PC-9 (cell line): ENCODE data around the gene CTNNA3. TPM values are rescaled to one million over a fixed set of nuclear protein-coding genes. Genes with fewer than 3 reads are reported as not detected.
"Not testable (repeated sequence)": the region's sequence is repeated elsewhere in the genome, so short reads cannot be mapped to it uniquely, and the experiment has no call there.

ENCODE experiments used
- BruUV-seq: library from RNA; stranded (reverse); fragments of 400-500 nt; replicated peaks from 2 replicates; lab custom pipeline; 2021; lab: Mats Ljungman, UMichigan
- CTCF ChIA-PET: fragments of 300-600 bp; sonication (Branson Sonifier 250); formaldehyde crosslinking; loops from one replicate; lab custom pipeline; 2022; ENCODE audit warnings: antibody characterized with exemption; lab: Charles Lee
- POLR2A ChIA-PET: fragments of 300-600 bp; sonication (Branson Sonifier 250); formaldehyde crosslinking; loops from one replicate; lab custom pipeline; 2022; ENCODE audit warnings: antibody characterized with exemption; ENCODE audit not compliant: unreplicated experiment; lab: Charles Lee
- DNase-seq, 2 experiments: peaks; one replicate each; pipeline versions ENCODE4 v3.0.0 to v3.0.0-alpha.2; 2015 to 2022; ENCODE audit warnings: mixed read lengths in 1 of 2
- H2AFZ ChIP-seq: fragments of 200-600 bp; sonication (generic); 2 replicates; pipeline ENCODE4 v1.8.1; 2017; ENCODE audit warnings: antibody characterized with exemption
- H3F3A ChIP-seq: fragments of 200-600 bp; sonication (generic); 2 replicates; pipeline ENCODE4 v1.8.1; 2017; ENCODE audit warnings: antibody characterized with exemption, mild to moderate bottlenecking, low read depth; ENCODE audit not compliant: insufficient read depth
- H3K27ac ChIP-seq: fragments of 200-600 bp; sonication (generic); 2 replicates; pipeline ENCODE4 v1.6.1; 2016; ENCODE audit warnings: mixed run types
- H3K27me3 ChIP-seq: fragments of 200-600 bp; sonication (generic); 2 replicates; pipeline ENCODE4 v1.6.1; 2016; ENCODE audit warnings: low read depth, mixed run types; ENCODE audit not compliant: insufficient read depth
- H3K36me3 ChIP-seq: fragments of 200-600 bp; sonication (generic); 2 replicates; pipeline ENCODE4 v1.6.1; 2016; ENCODE audit warnings: low read depth, mixed run types
- H3K4me1 ChIP-seq: fragments of 200-600 bp; sonication (generic); replicated peaks from 2 replicates; pipeline ENCODE4 v1.6.1; 2016; ENCODE audit warnings: mixed run types; ENCODE audit not compliant: insufficient read depth
- H3K4me2 ChIP-seq: fragments of 200-600 bp; sonication (generic); 2 replicates; pipeline ENCODE4 v1.6.1; 2017; ENCODE audit warnings: mixed run types
- H3K4me3 ChIP-seq: fragments of 200-600 bp; sonication (generic); 2 replicates; pipeline ENCODE4 v1.6.1; 2016; ENCODE audit warnings: mixed run types
- H3K79me2 ChIP-seq: fragments of 200-600 bp; sonication (generic); 2 replicates; pipeline ENCODE4 v1.6.1; 2017; ENCODE audit warnings: low read depth, mixed run types
- H3K9me2 ChIP-seq: fragments of 200-600 bp; sonication (generic); 2 replicates; pipeline ENCODE4 v1.8.1; 2017; ENCODE audit warnings: mild to moderate bottlenecking; ENCODE audit not compliant: insufficient read depth
- H3K9me3 ChIP-seq: fragments of 200-600 bp; sonication (generic); 2 replicates; pipeline ENCODE4 v1.8.1; 2016; ENCODE audit warnings: low read depth; ENCODE audit not compliant: insufficient read depth
- H4K20me1 ChIP-seq: fragments of 200-600 bp; sonication (generic); 2 replicates; pipeline ENCODE4 v1.8.1; 2017; ENCODE audit not compliant: insufficient read depth
- EZH2 ChIP-seq: fragments of 200-600 bp; sonication (generic); IDR thresholded peaks from 2 replicates; pipeline ENCODE4 v1.8.0; 2017; ENCODE audit warnings: antibody characterized with exemption, low read depth
- intact Hi-C: fragments of 100-400 bp; cut with micrococcal nuclease; formaldehyde crosslinking; loops from one replicate; pipeline ENCODE4 v1.10.0; 2022; ENCODE audit not compliant: unreplicated experiment
- total RNA-seq: library from RNA; stranded (reverse); gene quantifications from 2 replicates; pipeline ENCODE4 v1.2.3, GENCODE V29; 2021
- TF ChIP-seq, protein P1 (sequence below): fragments of 200-600 bp; sonication (generic); conservative IDR thresholded peaks from 2 replicates; pipeline ENCODE4 v1.6.1; 2017; ENCODE audit warnings: mixed run types, antibody characterized with exemption, mild to moderate bottlenecking, moderate library complexity

CTNNA3 gene
- total RNA-seq, 1 experiment from 2014 or later, result not detected

DNA sequence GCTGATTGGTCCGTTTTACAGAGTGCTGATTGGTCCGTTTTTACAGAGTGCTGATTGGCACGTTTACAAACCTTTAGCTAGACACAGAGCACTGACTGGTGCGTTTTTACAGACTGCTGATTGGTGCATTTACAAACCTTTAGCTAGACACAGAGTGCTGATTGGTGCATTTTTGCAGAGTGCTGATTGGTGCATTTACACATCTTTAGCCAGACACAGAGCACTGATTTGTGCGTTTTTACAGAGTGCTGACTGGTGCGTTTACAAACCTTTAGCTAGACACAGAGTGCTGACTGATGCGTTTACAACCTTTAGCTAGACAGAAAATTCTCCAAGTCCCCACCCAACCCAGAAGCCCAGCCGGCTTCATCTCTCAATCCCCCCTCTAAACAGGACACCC lies 11.9 kb downstream of the CTNNA3 start:
- H3K4me1 ChIP-seq, H2AFZ ChIP-seq, H3K4me2 ChIP-seq, H4K20me1 ChIP-seq, BruUV-seq, H3K9me2 ChIP-seq, H3K79me2 ChIP-seq, H3K36me3 ChIP-seq, H3K9me3 ChIP-seq, H3K4me3 ChIP-seq, H3K27ac ChIP-seq, CTCF ChIA-PET, intact Hi-C loops, DNase-seq, POLR2A ChIA-PET, H3F3A ChIP-seq: not testable (repeated sequence)
- peaks cover 11% of the 10 kb centered on the region; the same call in 1 of the 2 replicates for H3K27me3 ChIP-seq

DNA sequence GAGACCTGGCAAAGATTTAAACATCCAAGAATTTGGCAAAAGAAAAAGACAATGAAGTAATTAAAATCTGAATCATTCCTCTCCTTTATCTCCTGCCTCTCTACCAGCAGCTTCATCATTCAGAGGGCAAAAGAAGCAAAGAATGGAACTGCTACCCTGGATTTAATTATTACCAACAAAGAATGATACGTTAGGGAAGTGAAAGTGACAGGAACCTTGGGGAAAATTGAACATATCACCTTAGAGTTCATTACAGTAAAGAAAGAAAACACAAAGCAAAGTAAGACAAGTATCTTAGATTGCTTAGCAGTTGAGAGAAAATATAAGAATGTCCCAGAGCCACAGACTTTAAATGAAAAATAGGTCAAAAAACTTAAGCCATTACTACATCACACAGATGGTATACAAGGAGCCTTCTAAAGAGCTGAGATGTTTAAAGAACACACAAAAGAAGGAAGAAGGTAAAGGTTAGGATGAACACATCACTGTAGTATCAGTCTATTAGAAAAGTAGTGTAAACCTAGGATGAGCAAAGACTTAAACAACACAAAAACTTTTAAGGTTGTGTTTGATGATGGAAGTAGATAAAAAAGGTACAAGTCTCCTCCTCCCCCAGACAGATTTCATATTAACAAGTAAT lies 17.5 kb downstream of the CTNNA3 start:
- Histone ChIP-seq H2AFZ (no peak overlapping the region), H3K27ac (no peak overlapping the region), H3K36me3 (no peaks in the 10 kb centered on the region), H3K4me3 (no peak overlapping the region), H3K4me1 (no peaks in the 10 kb centered on the region), H3K9me2 (no peaks in the 10 kb centered on the region), H3K79me2 (no peaks in the 10 kb centered on the region), H3K9me3 (no peaks in the 10 kb centered on the region), H4K20me1 (no peaks in the 10 kb centered on the region; the same call in 1 of the 2 replicates), H3F3A (no peaks in the 10 kb centered on the region), H3K4me2 (no peak overlapping the region), H3K27me3 (peaks cover 9% of the 10 kb centered on the region; the same call in 1 of the 2 replicates)
- TF ChIP-seq, protein P1, sequence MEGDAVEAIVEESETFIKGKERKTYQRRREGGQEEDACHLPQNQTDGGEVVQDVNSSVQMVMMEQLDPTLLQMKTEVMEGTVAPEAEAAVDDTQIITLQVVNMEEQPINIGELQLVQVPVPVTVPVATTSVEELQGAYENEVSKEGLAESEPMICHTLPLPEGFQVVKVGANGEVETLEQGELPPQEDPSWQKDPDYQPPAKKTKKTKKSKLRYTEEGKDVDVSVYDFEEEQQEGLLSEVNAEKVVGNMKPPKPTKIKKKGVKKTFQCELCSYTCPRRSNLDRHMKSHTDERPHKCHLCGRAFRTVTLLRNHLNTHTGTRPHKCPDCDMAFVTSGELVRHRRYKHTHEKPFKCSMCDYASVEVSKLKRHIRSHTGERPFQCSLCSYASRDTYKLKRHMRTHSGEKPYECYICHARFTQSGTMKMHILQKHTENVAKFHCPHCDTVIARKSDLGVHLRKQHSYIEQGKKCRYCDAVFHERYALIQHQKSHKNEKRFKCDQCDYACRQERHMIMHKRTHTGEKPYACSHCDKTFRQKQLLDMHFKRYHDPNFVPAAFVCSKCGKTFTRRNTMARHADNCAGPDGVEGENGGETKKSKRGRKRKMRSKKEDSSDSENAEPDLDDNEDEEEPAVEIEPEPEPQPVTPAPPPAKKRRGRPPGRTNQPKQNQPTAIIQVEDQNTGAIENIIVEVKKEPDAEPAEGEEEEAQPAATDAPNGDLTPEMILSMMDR, result no peak
- no peak for TF ChIP-seq EZH2
- ChIA-PET CTCF (no interaction called here), POLR2A (no interaction called here)
- intact Hi-C loops, result no loop called here
- no peak for DNase-seq
- BruUV-seq, result no TSS peak

GRCh38 chr10:67676208-67676825 lies 19.7 kb downstream of the CTNNA3 start:
- TF ChIP-seq EZH2, result no peak
- TF ChIP-seq, protein P1, result no peak
- Histone ChIP-seq H3K9me3 (no peaks in the 10 kb centered on the region), H3F3A (no peaks in the 10 kb centered on the region), H3K9me2 (no peaks in the 10 kb centered on the region), H3K4me1 (no peaks in the 10 kb centered on the region), H3K27me3 (peaks cover 4% of the 10 kb centered on the region; the same call in 1 of the 2 replicates), H3K4me3 (no peak overlapping the region), H4K20me1 (no peaks in the 10 kb centered on the region), H3K79me2 (no peaks in the 10 kb centered on the region), H3K4me2 (no peak overlapping the region), H3K36me3 (no peaks in the 10 kb centered on the region), H2AFZ (no peak overlapping the region), H3K27ac (no peak overlapping the region)
- BruUV-seq, result no TSS peak
- DNase-seq, result no peak
- POLR2A ChIA-PET, result no interaction called here
- intact Hi-C loops, result no loop called here
- CTCF ChIA-PET, result no interaction called here
